RPMI7951 (cell line): ENCODE data around the gene PGS1. TPM values are rescaled to one million over a fixed set of nuclear protein-coding genes. Genes with fewer than 3 reads are reported as not detected.

Experiments used
- DNase-seq: peaks from one replicate; pipeline ENCODE4 v3.0.0-alpha.2; 2012; ENCODE audit warnings: low read depth
- total RNA-seq: library from RNA; depleted of rRNA; stranded (reverse); fragments of >200 nt; shearing (Covaris generic); gene quantifications from 2 replicates; pipeline ENCODE4 v1.2.3, GENCODE V29; 2014

PGS1 gene
- total RNA-seq, 1 experiment from 2014 or later: 19.5 TPM

DNA sequence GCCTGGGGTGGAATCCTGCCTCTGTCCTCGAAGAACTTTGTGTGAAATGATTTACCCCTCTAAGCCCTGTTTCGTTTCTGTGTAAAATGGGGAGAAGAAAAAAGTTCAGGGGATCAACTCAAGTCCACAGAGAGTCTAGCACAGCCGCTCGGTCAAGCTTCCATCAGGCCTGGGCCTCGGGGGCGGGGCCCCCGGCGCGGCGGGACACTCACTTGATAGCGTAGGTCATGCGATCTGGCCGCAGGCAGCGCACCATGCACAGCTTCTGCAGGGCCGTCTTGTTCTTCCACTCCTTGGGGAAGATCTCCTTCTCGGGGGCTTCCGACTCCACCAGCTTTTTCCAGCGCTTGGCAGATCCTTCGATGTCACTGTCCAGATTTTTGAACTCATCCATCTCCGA, 65.9 kb downstream of the PGS1 start:
- DNase-seq: no peak

DNA sequence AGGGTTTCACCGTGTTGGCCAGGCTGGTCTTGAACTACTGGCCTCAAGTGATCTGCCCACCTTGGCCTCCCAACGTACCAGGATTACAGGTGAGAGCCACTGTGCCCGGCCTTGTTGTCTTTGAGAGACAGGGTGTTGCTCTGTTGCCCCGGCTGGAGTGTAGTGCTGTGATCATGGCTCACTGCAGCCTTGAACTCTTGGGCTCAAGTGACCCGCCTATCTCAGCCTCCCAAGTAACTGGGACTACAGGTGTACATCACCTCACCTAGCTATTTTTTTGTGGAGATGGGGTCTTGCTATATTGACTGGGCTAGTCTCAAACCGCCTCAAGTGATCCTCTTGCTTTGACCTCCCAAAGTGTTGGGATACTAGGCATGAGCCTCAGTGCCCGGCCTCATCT, 68.4 kb downstream of the PGS1 start:
- DNase-seq: no peak

DNA sequence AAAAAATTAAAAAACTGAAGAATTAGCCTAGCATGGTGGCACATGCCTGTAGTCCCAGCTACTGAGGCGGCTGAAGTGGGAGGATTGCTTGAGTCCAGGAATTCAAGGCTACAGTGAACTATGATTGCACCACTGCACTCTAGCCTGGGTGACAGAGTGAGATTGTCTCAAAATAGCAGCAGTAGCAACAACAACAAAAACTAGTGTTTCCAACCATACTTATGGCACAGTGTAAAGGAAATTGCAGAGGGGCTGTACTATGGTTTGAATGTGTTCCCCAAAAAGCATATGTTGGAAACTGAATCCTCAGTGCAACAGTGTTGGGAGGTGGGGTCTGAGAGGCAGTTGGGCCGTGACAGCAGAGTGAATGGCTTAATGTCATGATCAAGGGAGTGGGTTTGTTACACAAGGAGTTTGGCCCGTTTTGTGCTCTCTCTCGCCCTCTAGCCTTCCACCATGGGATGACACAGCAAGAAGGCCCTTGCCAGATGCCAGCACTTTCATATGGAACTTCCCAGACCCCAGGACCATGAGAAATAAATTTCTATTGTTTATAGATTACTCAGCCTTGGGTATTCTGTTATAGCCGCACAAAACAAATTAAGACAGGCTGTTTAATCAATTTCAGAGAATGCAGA, 70.0 kb downstream of the PGS1 start:
- no peak for DNase-seq

DNA sequence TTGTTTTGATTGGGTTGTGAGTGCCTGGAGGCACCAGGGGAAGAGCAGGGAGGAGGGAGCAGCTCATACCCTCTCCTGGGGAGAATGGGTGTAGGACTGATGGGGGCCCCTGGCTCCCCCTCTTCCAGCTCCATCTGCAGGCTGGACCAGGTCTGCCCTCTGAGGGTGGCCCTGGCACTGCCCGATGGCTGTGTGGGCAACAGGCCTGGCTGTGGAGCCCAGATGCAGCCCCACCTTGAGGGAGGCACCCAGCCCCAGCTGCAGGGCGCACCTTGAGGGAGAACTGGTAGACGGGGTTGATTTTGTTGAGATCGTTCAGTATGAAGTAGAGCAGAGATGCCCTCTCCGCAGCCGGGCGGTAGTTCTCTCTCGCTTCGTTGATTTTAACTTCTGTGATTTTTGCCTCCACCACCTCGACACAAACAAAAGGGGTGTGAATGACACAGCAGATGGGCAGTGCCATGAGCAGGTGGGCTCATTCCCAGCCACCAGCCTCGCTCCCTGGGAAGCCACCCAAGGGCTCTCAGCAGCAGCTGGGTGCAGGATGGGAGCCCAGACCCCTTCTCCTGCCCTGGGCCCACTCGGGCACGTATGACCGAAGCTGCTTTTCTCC, 71.6 kb downstream of the PGS1 start:
- no peak for DNase-seq

DNA sequence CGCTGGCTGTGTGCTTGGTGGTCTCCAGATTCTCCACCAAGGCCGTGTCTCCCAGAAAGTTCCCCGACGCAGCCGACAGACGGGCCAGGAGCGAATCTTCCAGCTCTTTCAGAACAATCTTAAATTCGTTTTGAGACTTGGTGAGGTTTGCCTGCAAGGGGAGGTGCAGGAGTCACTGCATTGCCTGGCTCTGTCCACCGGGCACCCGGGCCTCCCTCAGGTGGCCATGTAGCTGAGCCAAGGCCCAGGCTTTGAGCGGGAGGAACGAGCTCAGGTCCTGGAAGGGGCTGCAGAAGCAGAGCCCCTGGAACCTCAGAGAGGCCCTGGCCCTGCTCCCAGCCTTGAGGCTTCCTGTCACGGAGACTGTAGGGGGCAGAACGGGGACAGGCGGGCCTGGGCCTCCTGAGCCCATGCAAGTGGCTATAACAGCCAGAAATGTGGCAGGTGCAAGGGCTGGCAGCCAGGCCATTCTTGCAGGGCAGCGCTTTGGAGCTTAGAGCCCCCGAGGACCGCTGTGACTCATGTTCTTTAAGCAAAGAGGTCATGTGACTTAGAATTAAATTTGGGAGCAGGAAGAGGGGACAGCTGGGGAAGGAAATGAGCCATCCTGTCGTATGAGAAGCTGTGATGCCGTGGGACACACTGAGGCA, 72.4 kb downstream of the PGS1 start:
- peak; percentile 23 for DNase-seq

DNA sequence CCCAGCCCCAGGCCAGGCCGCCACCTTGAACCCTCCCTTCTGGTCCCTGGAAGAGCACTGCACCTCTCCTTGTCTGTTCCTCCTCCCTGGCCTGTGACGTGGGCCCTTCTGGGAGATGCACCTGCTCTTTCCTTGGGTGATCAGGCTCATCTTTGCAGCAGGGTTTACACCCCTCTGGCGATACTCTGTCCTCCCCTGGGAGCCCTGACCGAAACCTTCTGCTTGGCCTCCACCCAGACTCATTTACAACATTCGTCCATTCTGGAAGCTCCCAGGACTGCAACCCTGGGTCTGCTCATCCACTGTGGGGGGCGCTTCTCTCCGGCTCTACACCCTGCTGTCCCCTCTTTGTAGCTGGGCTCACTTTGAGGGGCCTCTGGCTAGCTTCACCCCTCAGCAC, 73.3 kb downstream of the PGS1 start:
- no peak for DNase-seq

DNA sequence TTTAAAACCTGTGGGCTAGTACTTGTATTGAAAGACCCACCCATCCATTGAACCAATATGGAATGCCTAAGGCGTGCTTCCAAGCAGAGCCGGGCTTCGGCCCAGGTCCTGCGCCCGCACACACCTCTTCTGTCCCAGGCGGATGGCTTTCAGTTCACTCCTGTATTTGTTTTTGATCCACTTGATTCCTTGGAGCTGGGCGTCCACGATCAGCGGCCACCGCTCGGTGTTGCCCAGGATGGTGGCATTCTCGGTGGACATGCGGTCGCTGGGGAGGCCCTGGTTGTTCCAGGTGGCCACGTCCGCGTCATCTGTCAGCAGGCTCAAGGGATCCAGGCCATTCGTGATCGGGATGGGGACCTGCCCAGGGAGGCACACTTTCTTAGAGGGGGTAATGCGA, 75.9 kb downstream of the PGS1 start:
- no peak for DNase-seq

DNA sequence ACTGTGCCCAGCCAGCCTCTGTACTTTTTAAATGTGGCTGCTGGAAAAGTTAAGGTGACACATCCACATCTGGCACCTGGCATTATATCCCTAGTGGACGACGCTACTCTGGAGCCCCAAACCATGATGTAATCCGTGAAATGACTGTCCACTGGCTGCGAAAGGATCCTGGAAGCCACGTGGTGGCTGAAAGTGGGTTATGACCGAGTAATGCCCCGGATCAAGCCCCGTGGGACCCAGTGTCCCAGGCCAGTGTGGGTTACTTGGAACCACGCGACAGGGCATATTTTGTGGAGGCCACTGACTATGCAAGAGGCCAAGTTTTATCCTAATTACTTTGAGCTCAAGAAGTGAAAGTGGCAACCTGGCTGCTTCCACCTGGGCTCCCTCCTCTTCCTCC, 79.6 kb downstream of the PGS1 start:
- no peak for DNase-seq

DNA sequence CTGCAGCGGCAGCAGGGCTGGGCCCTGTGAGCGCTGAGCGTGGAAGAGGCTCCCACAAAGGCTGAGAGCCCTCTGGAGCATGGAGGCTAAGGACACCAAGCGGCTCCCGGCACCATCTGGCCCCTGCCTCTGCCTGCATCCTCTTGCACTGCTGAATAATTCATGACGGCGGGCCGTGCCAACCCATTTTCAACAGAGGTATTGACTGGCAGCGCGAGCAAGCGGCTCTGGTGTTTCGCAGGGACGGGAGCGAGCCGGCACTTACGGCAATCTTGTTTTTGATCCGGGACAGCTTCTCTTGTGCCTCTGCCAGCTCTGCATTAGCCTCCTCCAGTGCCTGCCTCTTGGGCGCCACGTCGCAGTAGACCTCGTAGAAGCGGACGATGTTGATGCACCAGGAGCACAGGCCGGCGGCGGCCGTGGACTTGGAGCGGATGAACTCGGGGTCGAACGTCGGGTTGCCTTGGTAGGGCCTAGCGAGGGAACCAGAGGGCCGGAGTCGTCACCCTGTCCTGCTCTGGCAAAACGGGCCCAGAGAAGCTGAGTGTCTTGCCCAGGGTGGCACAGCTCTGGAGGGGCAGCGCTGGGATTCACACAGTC, 80.4 kb downstream of the PGS1 start:
- no peak for DNase-seq

DNA sequence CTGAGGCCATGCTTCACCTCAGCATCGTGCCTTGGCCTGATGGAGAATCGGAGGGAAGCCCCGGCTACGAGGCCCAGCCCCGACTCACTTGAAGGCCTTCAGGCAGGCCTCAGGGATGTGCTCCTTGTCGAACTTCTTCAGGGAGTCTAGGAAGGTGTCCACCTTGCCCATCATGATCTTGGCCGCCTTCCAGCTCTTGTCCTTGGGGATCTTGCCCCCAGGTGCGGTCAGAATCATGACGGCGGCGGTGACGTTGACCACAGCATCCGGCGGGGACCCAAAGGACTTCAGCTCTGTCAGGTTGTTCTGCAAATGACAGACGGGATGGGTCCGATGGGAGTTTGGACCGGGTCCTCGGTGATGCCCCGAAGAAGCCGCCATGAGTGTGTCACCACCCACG, 81.2 kb downstream of the PGS1 start:
- DNase-seq: no peak

DNA sequence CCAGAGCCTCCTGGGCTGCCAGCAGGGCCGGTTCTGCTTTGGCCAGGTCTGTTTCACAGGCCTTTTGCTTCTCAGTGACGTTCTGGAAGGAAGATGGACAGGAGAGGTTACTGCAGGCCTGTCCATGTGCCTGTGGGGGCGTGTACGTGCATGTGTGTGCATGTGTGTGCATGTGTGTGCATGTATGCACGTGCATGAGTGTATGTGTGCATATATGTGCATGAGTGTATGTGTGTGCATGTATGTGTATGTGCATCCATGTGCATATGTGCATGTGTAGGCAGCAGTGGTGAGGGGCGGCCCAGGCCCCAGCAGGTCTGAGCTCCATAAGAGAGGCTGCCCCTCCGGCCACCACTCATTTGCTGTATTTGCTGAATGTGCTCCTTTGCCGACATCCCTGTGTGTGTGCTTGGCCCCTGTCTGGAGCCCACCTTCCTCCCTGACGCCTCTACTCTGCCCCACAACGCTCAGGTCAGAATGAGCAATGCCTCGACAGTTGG, 81.8 kb downstream of the PGS1 start:
- no peak for DNase-seq

DNA sequence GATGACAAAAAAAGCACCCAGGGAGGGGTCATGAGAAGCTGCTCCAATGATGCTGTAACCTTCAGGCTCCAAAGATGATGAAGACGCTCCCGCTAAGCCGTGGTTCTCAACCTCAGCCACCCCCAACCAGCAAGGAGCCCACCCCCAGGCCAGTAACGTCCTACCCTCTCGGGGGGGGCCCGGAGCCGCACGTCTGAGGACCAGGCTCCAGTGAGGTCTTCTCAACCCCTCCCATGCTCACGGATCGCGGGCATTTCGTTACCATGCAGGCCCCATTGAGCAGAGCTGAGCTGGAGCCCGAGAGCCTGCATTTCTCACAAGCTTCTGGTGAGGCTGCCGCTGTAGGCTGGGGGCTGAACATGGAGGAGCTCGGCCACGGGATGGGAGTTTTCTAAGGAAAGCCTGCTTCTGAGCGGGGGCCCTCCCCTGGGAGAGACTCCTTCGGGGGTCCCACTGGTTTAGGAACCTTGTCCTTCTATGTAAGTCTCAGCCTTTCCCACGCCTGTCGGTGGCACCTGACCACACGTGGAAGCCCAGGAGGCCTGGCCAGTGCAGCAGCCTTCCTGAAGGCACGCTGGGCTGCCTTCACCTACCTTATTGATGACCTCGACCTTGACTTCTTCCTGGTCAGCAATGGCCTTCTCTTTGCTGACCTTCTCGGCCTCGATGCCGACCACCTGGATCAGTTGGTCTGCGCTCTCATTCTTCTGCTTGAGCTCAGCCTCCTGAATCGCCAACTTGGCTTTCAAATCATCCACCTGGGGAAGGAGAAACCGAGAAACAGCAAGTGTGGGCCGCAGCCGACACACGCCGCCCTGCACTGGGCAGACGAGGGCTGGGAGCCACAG, 82.7 kb downstream of the PGS1 start:
- DNase-seq: no peak

DNA sequence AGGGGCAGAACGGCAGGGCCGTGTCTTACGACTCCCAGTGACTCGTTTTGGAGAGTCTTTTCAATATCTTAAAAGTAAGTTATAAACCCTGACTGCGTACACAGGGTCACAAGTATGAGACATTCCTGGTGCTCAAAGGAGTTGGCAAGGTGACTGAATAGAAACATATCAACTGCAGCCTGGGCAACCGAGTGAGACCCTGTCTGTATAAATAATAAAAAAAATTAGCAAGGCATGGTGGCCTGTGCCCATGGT, 83.3 kb downstream of the PGS1 start:
- no peak for DNase-seq

DNA sequence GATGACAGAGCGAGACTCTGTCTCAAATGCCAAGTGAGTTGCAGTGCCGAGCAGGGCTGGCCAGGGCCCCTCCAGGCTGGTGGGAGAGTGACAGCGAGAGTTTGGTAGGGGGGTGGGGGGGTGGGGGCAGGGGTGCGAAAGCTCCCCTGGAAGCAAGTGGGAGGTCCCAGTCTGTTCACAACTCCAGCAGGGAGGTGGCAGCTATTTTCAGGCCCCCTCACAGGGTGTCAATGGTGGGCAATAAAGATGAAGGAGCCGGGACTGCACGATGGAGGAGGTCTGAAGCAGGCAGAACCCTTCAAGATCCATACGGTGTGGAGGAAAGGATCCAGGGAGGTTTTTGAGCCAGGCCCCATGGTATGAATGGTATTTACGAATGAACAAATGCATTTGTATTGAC, 83.7 kb downstream of the PGS1 start:
- DNase-seq: no peak

DNA sequence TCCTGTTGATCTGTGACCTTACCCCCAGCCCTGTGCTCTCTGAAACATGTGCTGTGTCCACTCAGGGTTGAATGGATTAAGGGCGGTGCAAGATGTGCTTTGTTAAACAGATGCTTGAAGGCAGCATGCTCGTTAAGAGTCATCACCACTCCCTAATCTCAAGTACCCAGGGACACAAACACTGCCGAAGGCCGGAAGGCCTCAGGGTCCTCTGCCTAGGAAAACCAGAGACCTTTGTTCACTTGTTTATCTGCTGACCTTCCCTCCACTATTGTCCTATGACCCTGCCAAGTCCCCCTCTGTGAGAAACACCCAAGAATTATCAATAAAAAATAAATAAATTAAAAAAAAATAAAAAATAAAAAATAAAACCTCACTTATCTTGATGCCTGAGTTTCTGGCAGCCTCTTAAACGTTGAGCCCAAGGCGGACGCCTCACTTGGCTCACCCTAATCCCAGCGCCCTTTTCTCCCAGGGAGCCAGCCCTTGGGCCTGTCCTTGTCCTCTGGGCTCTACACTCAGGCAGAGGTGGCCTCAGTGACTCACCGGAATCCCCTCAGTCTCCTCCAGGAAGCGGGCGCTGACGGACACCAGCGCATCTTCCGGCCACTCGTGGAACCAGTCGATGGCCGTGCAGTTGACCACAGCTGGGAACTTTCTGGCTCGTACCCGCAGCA, 87.8 kb downstream of the PGS1 start:
- DNase-seq: peak; percentile 33

DNA sequence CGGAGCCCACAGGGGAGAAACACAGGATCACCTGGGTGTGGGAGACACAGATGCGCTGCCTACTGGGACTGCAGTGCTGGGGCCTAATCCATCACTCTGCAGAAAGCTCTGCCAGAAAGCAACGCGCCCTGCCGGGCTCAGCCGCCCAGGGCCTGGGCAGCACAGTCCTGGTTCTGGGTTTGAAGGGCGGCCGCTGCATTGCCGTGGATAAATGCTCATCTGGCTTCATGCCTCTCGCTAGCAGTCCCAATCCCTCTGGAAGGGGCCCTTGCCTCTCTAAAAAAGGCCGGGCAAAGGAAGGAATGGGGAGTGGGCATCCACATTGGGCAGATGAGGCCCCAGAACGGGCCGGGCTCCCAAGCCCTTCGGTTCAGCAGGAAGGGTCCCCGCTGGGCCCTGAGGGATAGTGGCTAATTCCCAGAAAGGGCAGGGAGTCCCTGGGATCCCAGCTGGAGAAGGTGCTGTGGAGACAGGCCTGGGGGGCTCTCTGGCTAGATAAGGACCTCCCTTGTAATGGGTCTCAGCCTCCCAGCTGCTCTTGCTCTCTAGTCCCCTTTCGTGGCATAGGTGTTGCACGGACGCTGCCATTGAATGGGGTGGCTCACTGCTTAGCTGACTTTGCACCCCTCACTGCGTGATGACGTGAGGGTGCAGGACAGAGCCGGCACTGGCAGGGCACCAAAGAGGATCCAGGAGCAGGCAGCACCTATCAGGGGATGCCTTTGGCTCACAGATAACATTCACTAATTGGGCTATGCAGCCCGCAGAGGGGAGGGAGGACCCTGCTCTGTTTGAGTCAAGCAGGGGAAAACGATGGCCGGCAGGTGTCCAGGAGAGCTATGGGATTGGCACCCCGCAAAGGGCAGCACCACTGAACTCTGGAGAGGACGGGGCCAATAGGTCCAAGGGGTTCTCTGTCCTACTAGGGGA, 88.6 kb downstream of the PGS1 start:
- no peak for DNase-seq

DNA sequence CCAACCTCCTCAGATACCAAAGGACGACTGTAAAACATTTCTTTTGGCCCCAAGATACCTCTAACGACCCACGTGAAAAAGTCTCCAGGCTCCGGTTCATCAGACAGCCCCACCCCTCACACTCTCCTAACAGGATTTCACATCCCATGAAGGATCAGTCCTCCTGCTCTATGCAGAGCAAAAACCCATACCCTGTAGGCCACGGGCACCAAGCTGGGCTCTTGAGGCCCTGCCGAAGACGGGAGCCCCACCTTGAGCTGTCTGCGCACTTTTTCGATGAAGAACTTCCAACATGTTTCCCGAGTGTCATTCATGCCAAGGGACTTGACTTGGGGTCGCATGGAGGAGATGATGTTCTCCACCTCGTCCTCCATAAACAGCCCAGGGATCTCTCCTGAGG, 89.9 kb downstream of the PGS1 start:
- no peak for DNase-seq

DNA sequence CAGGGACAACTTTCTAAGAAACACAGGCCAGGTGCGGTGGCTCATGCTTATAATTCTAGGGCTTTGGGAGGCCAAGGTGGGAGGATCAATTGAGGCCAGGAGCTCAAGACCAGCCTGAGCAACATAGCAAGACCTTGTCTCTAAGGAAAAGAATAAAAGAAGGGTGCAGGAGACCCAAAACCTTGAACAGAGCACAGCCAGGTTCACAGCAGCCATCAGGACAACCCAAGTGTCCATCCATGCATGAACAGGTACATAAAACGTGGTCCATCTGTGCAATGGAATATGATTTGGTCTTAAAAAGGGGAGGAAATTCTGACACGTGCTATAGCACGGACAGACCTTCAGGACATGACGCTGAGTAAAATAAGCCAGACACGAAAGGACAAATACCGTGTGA, 91.0 kb downstream of the PGS1 start:
- DNase-seq: no peak

DNA sequence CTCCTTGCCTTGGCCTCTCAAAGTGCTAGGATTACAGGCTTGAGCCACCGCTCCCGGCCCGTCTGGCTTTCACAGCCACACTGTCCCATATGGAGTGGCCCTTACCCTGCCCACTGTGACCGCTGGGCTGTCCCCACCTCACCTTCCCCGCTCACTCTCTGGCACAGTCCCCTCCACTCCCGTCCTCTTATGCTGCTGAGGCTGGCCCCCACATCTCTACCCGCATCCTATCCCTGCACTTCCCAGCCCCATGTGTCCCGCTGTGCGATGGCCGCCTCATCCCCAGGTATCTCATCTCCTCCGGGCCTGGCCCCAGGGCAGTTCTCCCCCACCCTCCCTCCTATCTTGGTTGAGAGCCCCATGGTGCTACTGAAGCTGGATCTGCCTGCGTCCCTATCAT, 93.2 kb downstream of the PGS1 start:
- no peak for DNase-seq

DNA sequence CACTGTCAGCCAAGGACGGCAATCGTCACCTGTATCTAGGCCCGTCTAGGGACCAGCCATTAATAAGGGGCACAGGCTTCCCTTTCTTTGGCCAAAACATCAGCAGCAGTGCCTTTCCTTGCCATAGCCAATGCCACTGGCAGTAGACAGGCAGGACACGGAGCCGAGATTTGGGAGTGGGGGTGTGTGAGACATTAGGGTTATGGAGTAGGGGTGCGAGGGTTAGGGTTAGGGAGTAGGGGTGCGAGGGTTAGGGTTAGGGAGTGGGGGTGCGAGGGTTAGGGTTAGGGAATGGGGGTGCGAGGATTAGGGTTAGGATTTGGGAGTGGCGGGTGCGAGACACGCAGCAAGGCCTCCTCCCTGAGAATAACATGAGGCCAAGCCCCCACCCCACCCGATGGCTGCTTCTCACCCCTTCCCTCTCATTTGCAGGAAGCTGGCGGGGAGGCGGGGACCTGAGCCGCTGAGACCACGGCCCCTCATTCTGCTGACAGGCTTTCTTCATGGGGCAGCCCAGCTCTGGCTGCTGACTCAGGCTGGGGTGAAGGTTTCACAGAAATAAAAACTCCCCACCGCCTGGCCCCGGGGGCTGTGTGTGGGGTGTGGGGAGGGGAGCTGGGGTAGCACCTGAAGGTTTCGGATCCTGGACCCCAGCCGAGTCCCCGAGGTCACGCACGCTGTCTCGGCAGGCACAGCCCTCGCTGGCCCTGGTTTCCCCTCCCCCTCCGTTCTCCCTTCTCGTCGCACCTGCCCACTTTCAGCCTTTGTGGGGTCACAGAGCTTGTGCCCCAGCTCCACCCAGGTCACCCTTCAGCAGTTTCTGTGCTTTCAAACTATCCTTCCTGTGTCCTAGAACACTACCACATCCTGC, 93.8 kb downstream of the PGS1 start:
- DNase-seq: no peak
